VCaP (cell line): ENCODE measurements around the gene LILRA2.
"Not testable (repeated sequence)": the region's sequence is repeated elsewhere in the genome, so short reads cannot be mapped to it uniquely, and the experiment has no call there.

ENCODE experiments used
- H3K27ac ChIP-seq: fragments of 450-650 bp; 2 replicates; pipeline ENCODE4 v1.5.1; 2017
- CTCF ChIP-seq: fragments of 450-650 bp; conservative IDR thresholded peaks from 2 replicates; pipeline ENCODE4 v1.5.1; 2017; ENCODE audit warnings: mild to moderate bottlenecking, moderate library complexity

Gene LILRA2

DNA sequence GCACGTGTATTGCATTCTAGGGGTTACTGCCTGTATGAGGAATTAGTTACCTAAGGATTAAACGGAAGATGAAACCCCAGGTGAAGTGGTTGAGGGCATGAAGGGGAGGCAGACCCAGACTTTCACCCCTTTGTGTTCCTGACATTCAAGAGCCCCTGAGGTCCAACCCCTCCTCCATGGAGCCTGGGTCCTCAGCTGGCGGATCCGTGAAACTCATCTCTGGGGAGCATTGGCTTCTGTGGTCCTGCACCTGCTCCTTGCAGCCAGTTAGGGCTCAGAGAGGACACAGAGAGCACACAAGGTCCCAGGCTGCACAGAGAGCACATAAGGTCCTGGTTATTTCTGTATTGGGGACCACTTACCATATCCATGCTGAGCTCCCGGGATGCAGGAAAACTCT, 12.8 kb downstream of the LILRA2 start:
- TF ChIP-seq CTCF: no peak
- H3K27ac ChIP-seq: no peak overlapping the region

- H3K27ac ChIP-seq: no peak overlapping the region
These were observed 13.4 kb downstream of the LILRA2 start for GRCh38 chr19:54587026-54587425.

DNA sequence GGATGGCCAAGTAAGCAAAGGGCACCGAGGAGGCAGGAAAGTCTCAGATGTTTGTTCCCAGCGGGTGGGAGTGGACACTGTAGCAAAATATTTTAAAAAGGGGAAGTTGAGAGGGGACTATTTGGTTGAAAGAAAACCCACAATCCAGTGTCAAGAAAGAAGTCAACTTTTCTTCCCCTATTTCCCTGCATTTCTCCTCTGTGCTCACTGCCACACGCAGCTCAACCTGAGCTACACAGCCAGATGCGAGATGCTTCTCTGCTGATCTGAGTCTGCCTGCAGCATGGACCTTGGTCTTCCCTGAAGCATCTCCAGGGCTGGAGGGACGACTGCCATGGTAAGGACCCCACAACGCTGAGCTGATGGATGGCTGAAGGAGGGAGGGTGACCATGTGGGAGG, 19.9 kb downstream of the LILRA2 start, which contains the start of gene LILRA1:
TSS of gene LILRA1 (plus strand) at position 188 of the 400 bp plus-strand sequence. CDS start 613 bp downstream, outside the sequence.
- H3K27ac ChIP-seq: not testable (repeated sequence)

More at GRCh38 chr19:54587026-54587425, 13.4 kb downstream of the LILRA2 start:
- TF ChIP-seq CTCF: no peak

DNA sequence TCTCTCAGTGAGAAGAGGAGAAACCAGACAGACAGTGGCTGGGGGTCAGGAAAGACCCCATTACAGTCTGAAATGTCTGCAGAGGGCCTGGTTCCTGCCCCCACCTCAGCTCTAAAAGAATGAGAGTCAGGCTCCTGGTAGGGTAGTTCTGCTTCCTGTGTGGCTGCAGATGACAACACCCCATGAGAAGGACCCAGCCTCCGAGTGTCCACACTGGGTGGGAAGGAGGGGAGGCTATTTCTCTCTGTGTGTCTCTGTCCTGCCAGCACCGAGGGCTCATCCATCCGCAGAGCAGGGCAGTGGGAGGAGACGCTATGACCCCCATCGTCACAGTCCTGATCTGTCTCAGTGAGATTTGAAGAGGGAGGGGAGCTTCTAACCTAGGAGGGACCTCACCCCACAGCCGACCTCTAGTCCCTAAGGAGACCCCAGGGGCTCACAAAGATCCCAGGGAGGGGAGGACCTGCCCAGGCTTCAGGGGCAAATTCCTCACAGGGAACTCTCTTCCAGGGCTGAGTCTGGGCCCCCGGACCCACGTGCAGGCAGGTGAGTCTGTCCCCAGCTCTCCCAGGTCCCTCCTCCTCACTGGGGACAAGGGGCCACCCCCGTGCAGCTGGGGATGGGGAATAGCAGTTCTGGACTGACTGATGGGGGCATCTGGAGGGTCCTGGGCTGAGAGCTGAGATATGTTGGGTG, 20.5 kb downstream of the LILRA2 start:
- H3K27ac ChIP-seq: not testable (repeated sequence)

- H3K27ac ChIP-seq: no peak overlapping the region
- no peak for TF ChIP-seq CTCF
These were observed 21.1 kb downstream of the LILRA2 start for GRCh38 chr19:54594737-54595136.

- H3K27ac ChIP-seq: not testable (repeated sequence)
These were observed 22.3 kb downstream of the LILRA2 start for GRCh38 chr19:54595680-54596436.

- TF ChIP-seq CTCF: no peak
- H3K27ac ChIP-seq: no peak overlapping the region
These were observed 26.6 kb downstream of the LILRA2 start for GRCh38 chr19:54600212-54600611.

DNA sequence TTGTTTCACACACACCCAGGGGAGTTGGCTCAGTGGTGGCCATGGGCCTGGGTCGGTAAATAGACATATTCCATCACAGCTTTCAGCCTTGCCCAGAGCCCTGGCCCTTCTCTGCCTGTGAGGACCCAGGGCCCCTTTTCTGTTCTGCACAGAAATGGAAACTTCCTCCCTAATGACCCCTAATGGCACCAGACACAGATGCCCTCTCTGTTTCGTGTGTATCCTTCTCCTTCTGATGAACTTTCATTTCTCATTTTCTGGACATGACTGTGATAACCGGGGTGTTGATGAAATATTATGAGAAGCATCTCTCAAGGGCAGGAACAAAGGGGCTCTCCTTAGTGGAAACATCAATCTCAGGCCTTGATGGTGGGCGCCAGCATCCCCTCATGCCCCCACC, 32.6 kb downstream of the LILRA2 start:
- no peak for TF ChIP-seq CTCF
- H3K27ac ChIP-seq: no peak overlapping the region
